ENCODE results near the gene GPNMB.

GPNMB gene

GRCh38 chr7:23239698-23240097, 6.9 kb upstream of the GPNMB start:
- Histone ChIP-seq H3K4me1 (ENCODE audit: insufficient read depth, low read length, severe bottlenecking) (peaks cover 4% of the 10 kb centered on the region), H3K36me3 (ENCODE audit: insufficient read depth, low read length) (no peaks in the 10 kb centered on the region), H3K9me3 (ENCODE audit: low read length) (no peaks in the 10 kb centered on the region), H3K9me2 (ENCODE audit: low read depth, low read length) (no peaks in the 10 kb centered on the region), H3K4me3 (ENCODE audit: low read depth, low read length, poor library complexity, severe bottlenecking) (no peak overlapping the region), H3K27ac (ENCODE audit: low read depth, low read length, poor library complexity, severe bottlenecking) (no peak overlapping the region), H3K27me3 (ENCODE audit: insufficient read depth, low read length) (no peaks in the 10 kb centered on the region), H3K4me2 (ENCODE audit: low read length) (no peak overlapping the region), H3K79me2 (ENCODE audit: insufficient read depth, low read length) (no peaks in the 10 kb centered on the region), H4K20me1 (ENCODE audit: insufficient read depth, low read length) (no peaks in the 10 kb centered on the region), H2AFZ (ENCODE audit: low read length) (no peak overlapping the region), H3F3A (ENCODE audit: insufficient read depth, low read length) (no peaks in the 10 kb centered on the region), H3K9ac (ENCODE audit: low read length) (no peak overlapping the region)
- no peak for TF ChIP-seq EZH2 (IDR thresholded peaks at IDR 0.05; ENCODE audit: borderline replicate concordance, low read length)
- no peak for TF ChIP-seq CTCF (IDR thresholded peaks at IDR 0.05; ENCODE audit: low read length)

- Histone ChIP-seq H3K9me3 (ENCODE audit: low read length) (no peaks in the 10 kb centered on the region), H2AFZ (ENCODE audit: low read length) (no peak overlapping the region), H3K4me1 (ENCODE audit: insufficient read depth, low read length, severe bottlenecking) (no peaks in the 10 kb centered on the region), H3K79me2 (ENCODE audit: insufficient read depth, low read length) (no peaks in the 10 kb centered on the region), H3K36me3 (ENCODE audit: insufficient read depth, low read length) (no peaks in the 10 kb centered on the region), H3K4me3 (ENCODE audit: low read depth, low read length, poor library complexity, severe bottlenecking) (no peak overlapping the region), H3K4me2 (ENCODE audit: low read length) (no peak overlapping the region), H3K9ac (ENCODE audit: low read length) (no peak overlapping the region), H4K20me1 (ENCODE audit: insufficient read depth, low read length) (no peaks in the 10 kb centered on the region), H3F3A (ENCODE audit: insufficient read depth, low read length) (no peaks in the 10 kb centered on the region), H3K27ac (ENCODE audit: low read depth, low read length, poor library complexity, severe bottlenecking) (no peak overlapping the region), H3K27me3 (ENCODE audit: insufficient read depth, low read length) (no peaks in the 10 kb centered on the region), H3K9me2 (ENCODE audit: low read depth, low read length) (no peaks in the 10 kb centered on the region)
- no peak for TF ChIP-seq CTCF (IDR thresholded peaks at IDR 0.05; ENCODE audit: low read length)
- no peak for TF ChIP-seq EZH2 (IDR thresholded peaks at IDR 0.05; ENCODE audit: borderline replicate concordance, low read length)
Measured at GRCh38 chr7:23242321-23242720, 4.3 kb upstream of the GPNMB start.

GRCh38 chr7:23242935-23243334, 3.6 kb upstream of the GPNMB start:
- Histone ChIP-seq H3K4me1 (ENCODE audit: insufficient read depth, low read length, severe bottlenecking) (no peaks in the 10 kb centered on the region), H3K9me3 (ENCODE audit: low read length) (no peaks in the 10 kb centered on the region), H3K36me3 (ENCODE audit: insufficient read depth, low read length) (no peaks in the 10 kb centered on the region), H3K27ac (ENCODE audit: low read depth, low read length, poor library complexity, severe bottlenecking) (no peak overlapping the region), H3K9me2 (ENCODE audit: low read depth, low read length) (no peaks in the 10 kb centered on the region), H4K20me1 (ENCODE audit: insufficient read depth, low read length) (no peaks in the 10 kb centered on the region), H3K27me3 (ENCODE audit: insufficient read depth, low read length) (no peaks in the 10 kb centered on the region), H3K9ac (ENCODE audit: low read length) (no peak overlapping the region), H2AFZ (ENCODE audit: low read length) (no peak overlapping the region), H3K4me2 (ENCODE audit: low read length) (no peak overlapping the region), H3K4me3 (ENCODE audit: low read depth, low read length, poor library complexity, severe bottlenecking) (no peak overlapping the region), H3K79me2 (ENCODE audit: insufficient read depth, low read length) (no peaks in the 10 kb centered on the region), H3F3A (ENCODE audit: insufficient read depth, low read length) (no peaks in the 10 kb centered on the region)
- TF ChIP-seq CTCF (IDR thresholded peaks at IDR 0.05; ENCODE audit: low read length) (no peak), EZH2 (IDR thresholded peaks at IDR 0.05; ENCODE audit: borderline replicate concordance, low read length) (no peak)
